GM12891 (cell line): ENCODE data around the gene NEU4.

Experiments
- PAX5 ChIP-seq: IDR thresholded peaks from 2 replicates; pipeline ENCODE4 v1.6.1; 2011; ENCODE audit warnings: low read length, moderate library complexity, mild to moderate bottlenecking; ENCODE audit not compliant: insufficient read depth, severe bottlenecking
- POLR2A ChIP-seq: IDR thresholded peaks from 2 replicates; pipeline ENCODE4 v1.6.1; 2011; ENCODE audit warnings: low read depth, low read length, control low read depth
- POLR2AphosphoS5 ChIP-seq: IDR thresholded peaks from 2 replicates; pipeline ENCODE4 v1.6.1; 2011; ENCODE audit warnings: low read depth, low read length, control low read depth
- SPI1 ChIP-seq: IDR thresholded peaks from 2 replicates; pipeline ENCODE4 v1.6.1; 2011; ENCODE audit warnings: low read depth, low read length, control low read depth
- TAF1 ChIP-seq: IDR thresholded peaks from 2 replicates; pipeline ENCODE4 v1.6.1; 2011; ENCODE audit warnings: low read depth, low read length, control low read depth

GRCh38 chr2:241855888-241856422 is 47.0 kb downstream of the NEU4 start:
- TF ChIP-seq POLR2A (no peak), POLR2AphosphoS5 (no peak), TAF1 (no peak), SPI1 (no peak), PAX5 (no peak)
